ENCODE data around the gene ACSL4. TPM values are rescaled to one million over a fixed set of nuclear protein-coding genes. Genes with fewer than 3 reads are reported as not detected.

ACSL4 gene
- polyA plus RNA-seq, 1 of the 3 experiments (the other 2 are of a cell fraction) = 18.1 TPM

DNA sequence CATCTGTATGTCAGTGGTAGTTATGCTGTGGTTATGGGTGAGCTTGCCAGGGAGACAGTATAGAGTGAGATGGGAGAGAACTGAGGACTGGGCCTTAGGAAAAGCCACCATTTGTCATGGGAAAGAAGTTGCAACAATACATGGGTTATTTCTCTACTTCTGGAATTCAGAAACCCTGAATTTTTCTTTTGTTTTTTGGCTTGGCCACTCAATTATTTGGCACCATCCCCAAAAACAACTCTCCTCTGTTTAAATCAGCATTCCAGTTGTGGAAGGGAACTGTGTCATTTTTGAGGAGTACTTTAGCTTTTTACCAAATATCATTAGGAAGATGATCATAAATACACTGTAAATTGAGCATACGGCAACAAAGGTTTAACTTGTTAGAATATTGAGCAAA is 41.1 kb upstream of the ACSL4 start (continued):
- TF ChIP-seq FOXJ3 (CRISPR knock-in tag; IDR thresholded peaks at IDR 0.05) = no peak
- TF ChIP-seq RCOR1 (IDR thresholded peaks at IDR 0.05; ENCODE audit: low read length) = no peak
- TF ChIP-seq, protein P1, sequence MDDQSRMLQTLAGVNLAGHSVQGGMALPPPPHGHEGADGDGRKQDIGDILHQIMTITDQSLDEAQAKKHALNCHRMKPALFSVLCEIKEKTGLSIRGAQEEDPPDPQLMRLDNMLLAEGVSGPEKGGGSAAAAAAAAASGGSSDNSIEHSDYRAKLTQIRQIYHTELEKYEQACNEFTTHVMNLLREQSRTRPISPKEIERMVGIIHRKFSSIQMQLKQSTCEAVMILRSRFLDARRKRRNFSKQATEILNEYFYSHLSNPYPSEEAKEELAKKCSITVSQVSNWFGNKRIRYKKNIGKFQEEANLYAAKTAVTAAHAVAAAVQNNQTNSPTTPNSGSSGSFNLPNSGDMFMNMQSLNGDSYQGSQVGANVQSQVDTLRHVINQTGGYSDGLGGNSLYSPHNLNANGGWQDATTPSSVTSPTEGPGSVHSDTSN (IDR thresholded peaks at IDR 0.05) = no peak

DNA sequence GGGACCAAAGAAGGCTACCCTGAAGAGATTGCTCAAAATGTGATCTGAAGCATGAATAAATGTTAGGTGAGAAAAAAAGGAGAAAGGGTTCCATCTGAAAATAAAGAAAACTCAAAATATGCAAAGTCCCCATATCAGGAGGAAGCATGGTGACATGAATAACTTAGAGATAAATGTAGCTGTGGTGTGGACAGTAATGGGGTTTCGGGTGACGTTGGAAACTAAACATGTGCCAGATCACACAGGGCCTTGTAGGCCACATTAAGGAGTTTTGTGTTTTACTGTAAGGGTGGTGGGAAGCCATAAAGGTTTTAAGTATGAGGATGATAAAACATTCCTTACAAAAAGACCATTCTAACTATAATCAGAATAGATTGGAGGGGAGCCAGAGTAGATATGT is 40.3 kb upstream of the ACSL4 start:
- CTCF ChIA-PET = no interaction called here
- 37% methylated on average over 2 of the region's 2 CpGs for WGBS (ENCODE audit: low lambda C conversion rate)
- no peak for DNase-seq

More for the DNA sequence above, 40.3 kb upstream of the ACSL4 start:
- H4K20me1 ChIP-seq (ENCODE audit: insufficient read depth) = no peaks in the 10 kb centered on the region
- no peak overlapping the region for H3K4me3 ChIP-seq (ENCODE audit: low read depth in 2 of 2, low read length in 1 of 2)
- H2AFZ ChIP-seq (ENCODE audit: low read depth) = no peak overlapping the region
- TF ChIP-seq JUND (IDR thresholded peaks at IDR 0.05) = no peak
- no peak for TF ChIP-seq RFX5 (IDR thresholded peaks at IDR 0.05; ENCODE audit: low read length)
- no peak for TF ChIP-seq MXI1 (IDR thresholded peaks at IDR 0.05; ENCODE audit: low read depth, low read length)
- no peak for TF ChIP-seq POLR2AphosphoS5 (IDR thresholded peaks at IDR 0.05; ENCODE audit: low read depth, low read length)
- TF ChIP-seq SMC3 (IDR thresholded peaks at IDR 0.05; ENCODE audit: low read depth, low read length) = no peak
- TF ChIP-seq GABPA (IDR thresholded peaks at IDR 0.05; ENCODE audit: low read depth) = no peak
- TF ChIP-seq, protein P2, sequence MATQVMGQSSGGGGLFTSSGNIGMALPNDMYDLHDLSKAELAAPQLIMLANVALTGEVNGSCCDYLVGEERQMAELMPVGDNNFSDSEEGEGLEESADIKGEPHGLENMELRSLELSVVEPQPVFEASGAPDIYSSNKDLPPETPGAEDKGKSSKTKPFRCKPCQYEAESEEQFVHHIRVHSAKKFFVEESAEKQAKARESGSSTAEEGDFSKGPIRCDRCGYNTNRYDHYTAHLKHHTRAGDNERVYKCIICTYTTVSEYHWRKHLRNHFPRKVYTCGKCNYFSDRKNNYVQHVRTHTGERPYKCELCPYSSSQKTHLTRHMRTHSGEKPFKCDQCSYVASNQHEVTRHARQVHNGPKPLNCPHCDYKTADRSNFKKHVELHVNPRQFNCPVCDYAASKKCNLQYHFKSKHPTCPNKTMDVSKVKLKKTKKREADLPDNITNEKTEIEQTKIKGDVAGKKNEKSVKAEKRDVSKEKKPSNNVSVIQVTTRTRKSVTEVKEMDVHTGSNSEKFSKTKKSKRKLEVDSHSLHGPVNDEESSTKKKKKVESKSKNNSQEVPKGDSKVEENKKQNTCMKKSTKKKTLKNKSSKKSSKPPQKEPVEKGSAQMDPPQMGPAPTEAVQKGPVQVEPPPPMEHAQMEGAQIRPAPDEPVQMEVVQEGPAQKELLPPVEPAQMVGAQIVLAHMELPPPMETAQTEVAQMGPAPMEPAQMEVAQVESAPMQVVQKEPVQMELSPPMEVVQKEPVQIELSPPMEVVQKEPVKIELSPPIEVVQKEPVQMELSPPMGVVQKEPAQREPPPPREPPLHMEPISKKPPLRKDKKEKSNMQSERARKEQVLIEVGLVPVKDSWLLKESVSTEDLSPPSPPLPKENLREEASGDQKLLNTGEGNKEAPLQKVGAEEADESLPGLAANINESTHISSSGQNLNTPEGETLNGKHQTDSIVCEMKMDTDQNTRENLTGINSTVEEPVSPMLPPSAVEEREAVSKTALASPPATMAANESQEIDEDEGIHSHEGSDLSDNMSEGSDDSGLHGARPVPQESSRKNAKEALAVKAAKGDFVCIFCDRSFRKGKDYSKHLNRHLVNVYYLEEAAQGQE (IDR thresholded peaks at IDR 0.05; ENCODE audit: low read depth, low read length) = no peak
- TF ChIP-seq, protein P3, sequence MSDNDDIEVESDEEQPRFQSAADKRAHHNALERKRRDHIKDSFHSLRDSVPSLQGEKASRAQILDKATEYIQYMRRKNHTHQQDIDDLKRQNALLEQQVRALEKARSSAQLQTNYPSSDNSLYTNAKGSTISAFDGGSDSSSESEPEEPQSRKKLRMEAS (IDR thresholded peaks at IDR 0.05; ENCODE audit: low read depth) = no peak
- TF ChIP-seq, protein P4, sequence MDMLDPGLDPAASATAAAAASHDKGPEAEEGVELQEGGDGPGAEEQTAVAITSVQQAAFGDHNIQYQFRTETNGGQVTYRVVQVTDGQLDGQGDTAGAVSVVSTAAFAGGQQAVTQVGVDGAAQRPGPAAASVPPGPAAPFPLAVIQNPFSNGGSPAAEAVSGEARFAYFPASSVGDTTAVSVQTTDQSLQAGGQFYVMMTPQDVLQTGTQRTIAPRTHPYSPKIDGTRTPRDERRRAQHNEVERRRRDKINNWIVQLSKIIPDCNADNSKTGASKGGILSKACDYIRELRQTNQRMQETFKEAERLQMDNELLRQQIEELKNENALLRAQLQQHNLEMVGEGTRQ (IDR thresholded peaks at IDR 0.05; ENCODE audit: borderline replicate concordance, low read depth, low read length) = no peak
- TF ChIP-seq GATA2 (CRISPR knock-in tag; IDR thresholded peaks at IDR 0.05) = no peak
- TF ChIP-seq YY1 (IDR thresholded peaks at IDR 0.05; ENCODE audit: low read depth) = no peak
- no peak for TF ChIP-seq FOXJ3 (CRISPR knock-in tag; IDR thresholded peaks at IDR 0.05)
- no peak for TF ChIP-seq CHD2 (IDR thresholded peaks at IDR 0.05; ENCODE audit: low read length, partially characterized antibody)
- no peak for TF ChIP-seq RCOR1 (IDR thresholded peaks at IDR 0.05; ENCODE audit: low read length)
- no peak for TF ChIP-seq FOSL2 (IDR thresholded peaks at IDR 0.05; ENCODE audit: borderline replicate concordance, low read depth)
- no peak for TF ChIP-seq RAD21 (IDR thresholded peaks at IDR 0.05; ENCODE audit: low read length)
- TF ChIP-seq MEF2A (IDR thresholded peaks at IDR 0.05; ENCODE audit: borderline replicate concordance, low read depth) = no peak
- no peak for TF ChIP-seq NFIC (IDR thresholded peaks at IDR 0.05; ENCODE audit: borderline replicate concordance)
- TF ChIP-seq, protein P5, sequence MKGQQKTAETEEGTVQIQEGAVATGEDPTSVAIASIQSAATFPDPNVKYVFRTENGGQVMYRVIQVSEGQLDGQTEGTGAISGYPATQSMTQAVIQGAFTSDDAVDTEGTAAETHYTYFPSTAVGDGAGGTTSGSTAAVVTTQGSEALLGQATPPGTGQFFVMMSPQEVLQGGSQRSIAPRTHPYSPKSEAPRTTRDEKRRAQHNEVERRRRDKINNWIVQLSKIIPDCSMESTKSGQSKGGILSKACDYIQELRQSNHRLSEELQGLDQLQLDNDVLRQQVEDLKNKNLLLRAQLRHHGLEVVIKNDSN (IDR thresholded peaks at IDR 0.05; ENCODE audit: borderline replicate concordance, low read depth) = no peak
- no peaks in the 10 kb centered on the region for H3K36me3 ChIP-seq (replicated peaks in 1 of 2; ENCODE audit: control insufficient read depth in 1 of 2, insufficient read depth in 2 of 2, low read length in 1 of 2)
- POLR2A ChIA-PET = no interaction called here
- H3K4me2 ChIP-seq = no peak overlapping the region
- peaks cover 2% of the 10 kb centered on the region; the same call in 1 of the 2 replicates for H3K9me3 ChIP-seq
- no peak overlapping the region for H3K27ac ChIP-seq (ENCODE audit: low read depth in 2 of 2, low read length in 1 of 2)
- no peaks in the 10 kb centered on the region for H3K4me1 ChIP-seq (ENCODE audit: control insufficient read depth in 1 of 2, insufficient read depth in 2 of 2, low read depth in 1 of 2, low read length in 1 of 2)
- no peak overlapping the region for H3K9ac ChIP-seq
- no peaks in the 10 kb centered on the region for H3F3A ChIP-seq (replicated peaks; ENCODE audit: insufficient read depth)
- H3K9me2 ChIP-seq = no peaks in the 10 kb centered on the region
- H3K79me2 ChIP-seq (ENCODE audit: insufficient read depth) = no peaks in the 10 kb centered on the region
- no peaks in the 10 kb centered on the region for H3K27me3 ChIP-seq (ENCODE audit: insufficient read depth)

Data from SK-N-SH (cell line).